ENCODE measurements around the gene UNC79. TPM values are rescaled to one million over a fixed set of nuclear protein-coding genes. Genes with fewer than 3 reads are reported as not detected.

UNC79 gene
- total RNA-seq, 1 donor from 2014 or later: 0.41 TPM

DNA sequence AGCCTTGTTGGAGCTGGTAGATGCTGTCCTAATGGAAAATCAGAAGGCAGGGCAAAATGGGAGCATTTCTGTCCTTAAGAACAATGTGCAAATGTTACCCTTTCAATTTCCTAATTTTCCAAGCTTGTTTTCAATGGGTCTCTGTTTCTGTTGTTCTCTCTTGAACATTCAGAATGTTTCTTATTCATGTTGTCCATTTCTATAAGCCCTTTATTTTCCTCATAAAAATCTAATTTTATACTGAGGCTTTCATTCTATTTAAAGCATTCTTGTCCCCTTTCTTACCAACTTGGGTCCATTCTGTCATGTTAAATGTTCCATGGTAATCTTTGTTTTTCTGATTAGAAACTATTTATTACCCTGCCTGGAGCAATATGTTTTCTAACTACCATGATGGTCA lies 232.6 kb downstream of the UNC79 start:
- peak; percentile 2 for DNase-seq

DNA sequence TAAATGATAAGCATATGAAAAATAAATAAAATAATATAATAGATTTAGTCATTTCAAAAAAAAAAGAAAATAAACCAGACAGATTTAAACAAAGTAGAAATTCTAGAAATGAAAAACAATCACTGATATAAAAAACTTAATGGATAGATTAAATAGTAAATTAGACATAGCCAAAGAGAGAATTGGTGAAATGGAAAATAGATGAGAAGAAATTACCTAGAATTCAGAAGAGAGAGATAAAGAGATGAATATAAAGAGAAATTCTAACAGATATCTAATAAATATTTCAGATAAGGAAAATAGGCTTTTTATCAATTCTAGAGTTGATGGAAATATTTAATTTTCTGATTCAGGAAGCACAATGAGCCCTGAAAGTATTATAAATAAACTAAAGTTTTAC lies 234.4 kb downstream of the UNC79 start:
- DNase-seq: no peak

DNA sequence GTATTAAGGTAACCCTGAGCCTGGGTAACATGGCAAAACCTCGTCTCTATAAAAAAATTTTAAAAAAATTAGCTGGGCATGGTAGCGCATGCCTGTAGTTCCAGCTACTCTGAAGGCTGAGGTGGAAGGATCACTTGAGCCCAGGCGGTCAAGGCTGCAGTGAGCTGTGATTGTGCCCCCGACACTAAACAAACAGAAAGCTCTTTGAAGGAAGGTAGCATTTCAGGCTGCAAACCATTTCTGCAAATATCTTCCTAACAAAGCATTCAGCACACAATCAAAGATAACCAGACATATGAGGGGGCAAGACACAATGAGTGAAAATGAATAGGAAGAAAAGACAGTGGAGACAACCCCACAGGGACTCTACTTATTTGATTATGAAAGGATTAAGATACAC lies 238.9 kb downstream of the UNC79 start:
- DNase-seq: no peak

DNA sequence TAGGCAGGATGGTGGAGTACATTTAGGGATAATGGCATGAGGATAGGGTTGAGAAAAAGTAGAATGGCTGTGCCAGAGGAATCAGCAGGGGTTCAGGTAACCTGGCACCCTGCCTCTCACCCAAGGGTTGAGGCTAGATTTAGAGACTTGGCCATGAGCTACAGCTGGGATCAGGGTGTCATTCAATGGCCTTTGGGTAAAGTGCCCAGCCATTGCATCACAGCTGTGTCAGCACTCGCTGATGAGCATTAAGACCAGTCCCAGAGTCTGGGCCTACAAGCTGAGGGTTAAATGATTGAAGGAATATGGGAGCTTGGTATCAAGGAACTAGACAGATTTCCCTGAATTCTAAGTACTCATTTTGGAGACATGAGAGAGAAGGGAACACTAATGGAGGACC lies 243.6 kb downstream of the UNC79 start:
- no peak for DNase-seq

DNA sequence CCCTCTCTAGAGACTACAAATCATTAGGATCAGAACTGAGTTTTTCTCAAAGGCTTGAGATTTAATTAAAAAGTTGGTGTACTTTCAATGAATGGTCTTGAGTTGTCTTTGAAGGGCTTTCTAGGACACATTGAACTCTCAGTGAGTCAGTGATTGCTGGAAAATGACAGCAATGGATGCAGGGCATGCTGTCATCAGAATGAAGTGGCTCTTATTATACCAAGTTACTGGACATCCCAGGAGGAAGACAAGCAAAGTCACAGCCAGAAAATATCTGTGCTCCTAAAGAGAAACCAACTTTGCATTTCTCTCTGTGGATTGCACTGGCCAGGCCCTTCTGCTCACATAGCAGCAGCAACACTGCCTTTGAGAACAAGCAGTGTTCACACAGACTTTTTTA lies 244.9 kb downstream of the UNC79 start:
- no peak for DNase-seq

DNA sequence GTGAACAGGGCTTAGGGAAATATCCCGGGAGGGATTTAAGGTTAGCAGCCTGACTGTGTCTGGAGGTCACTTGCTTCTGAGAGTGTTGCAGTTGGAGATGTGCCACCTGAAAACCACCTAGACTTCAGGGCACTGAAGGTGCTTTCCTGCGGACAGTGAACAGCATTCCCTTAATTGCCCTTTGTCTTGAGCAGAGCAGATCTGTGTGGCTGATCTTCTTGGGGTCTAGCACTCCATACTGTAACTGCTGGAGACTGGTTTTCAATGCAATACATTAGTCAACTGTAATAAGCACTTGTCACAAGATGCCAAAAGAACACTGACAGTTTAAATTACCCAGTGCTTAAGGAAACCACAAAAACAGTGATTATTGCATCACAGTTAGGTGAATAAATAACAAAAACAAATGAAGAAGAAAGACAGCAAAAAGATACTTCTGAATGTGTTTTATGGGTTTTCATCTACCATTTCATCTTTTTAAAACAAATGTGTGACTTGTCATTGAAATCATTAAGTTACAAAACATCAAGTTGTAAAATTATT lies 245.7 kb downstream of the UNC79 start:
- no peak for DNase-seq

DNA sequence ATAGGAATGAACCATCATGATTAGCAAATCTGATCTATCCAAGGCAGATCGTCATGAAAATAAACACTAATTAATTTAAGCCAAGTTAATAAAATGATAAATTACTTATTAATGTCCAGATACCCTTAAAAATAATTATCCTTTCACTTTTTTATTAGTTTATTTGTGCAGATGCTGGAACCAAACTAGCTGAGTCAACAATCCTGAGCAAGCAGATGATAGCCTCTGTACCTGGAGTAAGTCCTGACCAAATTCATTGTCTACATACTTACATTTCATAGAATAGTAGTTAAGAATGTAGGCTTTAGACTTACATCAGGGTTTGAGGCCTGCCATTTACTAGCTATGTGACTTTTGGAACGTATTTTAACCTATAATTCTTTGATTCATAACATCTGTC lies 251.7 kb downstream of the UNC79 start:
- DNase-seq: no peak

DNA sequence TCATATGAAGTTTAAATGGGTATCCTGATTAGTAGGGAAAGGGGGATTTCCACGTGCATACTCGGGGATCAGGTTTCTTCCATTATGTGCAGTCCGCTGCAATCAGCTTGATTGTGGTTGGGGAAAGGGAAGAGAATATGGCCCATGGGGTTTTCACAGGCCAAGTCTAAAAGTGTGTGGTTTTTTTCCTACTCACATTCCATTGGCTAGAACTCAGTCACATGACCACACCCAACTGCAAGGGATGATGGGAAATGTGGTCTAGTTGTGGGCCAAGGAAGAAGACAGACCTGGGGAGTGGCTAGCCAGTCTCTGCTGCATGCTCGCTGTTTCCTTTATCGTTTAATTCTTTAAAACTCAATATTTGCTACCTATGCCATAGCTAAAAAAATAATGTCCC lies 252.5 kb downstream of the UNC79 start:
- DNase-seq: peak; percentile 58

DNA sequence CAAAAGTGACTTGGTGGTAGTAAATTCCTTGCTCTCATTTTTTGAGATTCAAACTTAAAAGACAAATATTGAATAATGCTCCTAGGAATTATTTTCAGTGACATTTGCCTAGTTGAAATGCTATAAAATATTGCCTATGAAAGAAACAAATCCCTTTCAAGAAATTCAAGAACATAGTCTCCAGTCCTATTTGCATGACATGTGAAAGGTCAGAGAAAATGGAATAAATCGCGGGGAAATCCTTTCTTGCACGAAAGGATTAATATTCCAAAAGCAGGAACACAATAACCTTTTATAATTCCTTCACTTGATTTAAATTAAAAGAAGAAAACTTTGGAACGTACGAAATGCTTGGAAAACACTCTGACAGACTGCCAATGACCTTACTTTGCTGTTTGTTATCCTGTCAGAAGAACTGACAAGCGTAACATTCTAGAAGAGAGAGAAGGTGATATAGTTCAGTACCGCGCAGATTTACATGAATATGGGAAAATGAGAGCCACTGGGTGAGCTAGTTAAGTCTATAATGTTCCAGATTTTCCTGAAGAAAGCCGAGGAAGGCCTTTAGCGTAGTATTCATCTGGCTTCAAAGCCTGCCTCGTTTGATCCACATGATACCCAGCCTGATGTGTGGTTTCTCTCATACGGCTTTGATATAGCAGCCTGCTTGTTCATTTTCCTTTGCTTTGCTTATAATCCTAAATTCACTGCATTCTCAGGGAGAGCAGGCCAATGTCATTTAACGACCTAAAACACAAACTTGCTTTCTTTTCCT lies 254.6 kb downstream of the UNC79 start:
- DNase-seq: no peak

DNA sequence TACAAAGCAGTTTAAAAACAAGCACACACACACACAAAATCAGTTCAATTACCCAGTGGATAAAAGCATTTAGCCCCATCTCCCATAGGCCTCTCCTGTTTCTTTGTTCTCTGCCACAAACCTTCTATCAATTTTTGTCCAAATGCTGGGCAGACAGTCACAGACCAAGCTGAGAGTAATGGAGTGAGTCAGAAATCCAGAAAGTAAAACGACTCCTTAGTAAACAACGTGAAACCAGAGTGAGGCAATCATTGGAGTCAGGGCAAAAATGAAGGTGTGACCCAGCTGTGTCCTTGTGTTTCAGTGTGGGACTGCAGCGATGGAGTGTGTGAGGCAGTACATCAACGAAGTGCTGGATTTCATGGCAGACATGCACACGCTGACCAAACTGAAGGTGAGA lies 255.5 kb downstream of the UNC79 start:
- no peak for DNase-seq

DNA sequence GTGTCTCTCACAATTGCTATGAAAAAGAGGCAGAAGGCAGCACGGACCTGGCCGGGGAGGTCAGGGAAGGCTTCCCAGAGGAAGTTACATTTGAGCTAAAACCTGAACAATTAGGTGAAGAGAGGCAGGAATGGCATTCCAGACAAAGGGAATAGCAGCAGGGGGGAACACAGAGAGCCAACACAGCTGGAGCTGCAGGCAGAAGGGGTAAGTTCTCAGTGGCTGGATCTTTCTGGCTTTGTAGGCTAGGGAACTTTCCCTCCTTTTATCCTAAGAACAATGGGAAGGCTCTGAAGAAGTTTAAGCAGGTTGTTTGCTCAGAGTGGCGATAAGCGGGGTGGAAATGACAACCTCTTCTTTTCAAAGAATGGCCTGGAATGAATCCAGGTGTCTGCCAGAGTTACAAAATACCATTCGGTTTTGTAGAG lies 257.5 kb downstream of the UNC79 start:
- no peak for DNase-seq

DNA sequence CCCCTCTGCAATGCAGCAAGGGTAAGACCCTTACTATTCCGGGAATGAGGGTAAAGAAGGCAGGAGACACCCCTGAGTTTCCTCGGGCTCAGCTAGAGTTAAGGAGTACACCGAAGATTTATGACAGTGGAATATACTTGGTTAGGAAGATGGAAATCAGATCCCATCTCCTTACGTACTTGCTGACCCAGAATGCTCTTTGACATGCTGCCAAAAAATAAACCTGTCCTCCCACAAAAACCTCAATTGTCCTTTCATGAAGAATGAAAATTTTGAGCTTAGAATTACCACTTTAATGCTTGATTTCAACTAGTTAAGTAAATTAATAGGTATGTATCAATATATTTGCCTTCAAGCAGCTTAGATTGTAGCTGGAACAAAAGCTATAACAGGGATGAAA lies 258.1 kb downstream of the UNC79 start:
- DNase-seq: no peak

DNA sequence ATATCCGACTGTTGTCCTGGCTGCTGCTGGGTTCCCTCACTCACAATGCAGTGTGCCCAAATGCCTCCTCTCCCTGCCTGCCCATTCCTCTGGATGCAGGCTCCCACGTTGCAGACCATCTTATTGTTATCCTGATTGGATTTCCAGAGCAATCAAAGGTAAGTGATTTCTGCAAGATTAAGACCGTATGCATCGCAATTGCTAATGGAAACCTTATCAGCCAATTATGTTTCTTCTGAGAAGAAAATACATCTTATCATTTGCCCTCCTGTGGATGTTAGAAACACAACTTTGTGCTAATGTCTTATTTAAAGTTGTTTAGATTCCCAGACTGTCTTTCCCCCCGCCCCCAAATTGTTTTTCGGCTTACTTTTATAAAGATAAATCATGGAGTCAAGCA lies 259.4 kb downstream of the UNC79 start:
- DNase-seq: no peak

DNA sequence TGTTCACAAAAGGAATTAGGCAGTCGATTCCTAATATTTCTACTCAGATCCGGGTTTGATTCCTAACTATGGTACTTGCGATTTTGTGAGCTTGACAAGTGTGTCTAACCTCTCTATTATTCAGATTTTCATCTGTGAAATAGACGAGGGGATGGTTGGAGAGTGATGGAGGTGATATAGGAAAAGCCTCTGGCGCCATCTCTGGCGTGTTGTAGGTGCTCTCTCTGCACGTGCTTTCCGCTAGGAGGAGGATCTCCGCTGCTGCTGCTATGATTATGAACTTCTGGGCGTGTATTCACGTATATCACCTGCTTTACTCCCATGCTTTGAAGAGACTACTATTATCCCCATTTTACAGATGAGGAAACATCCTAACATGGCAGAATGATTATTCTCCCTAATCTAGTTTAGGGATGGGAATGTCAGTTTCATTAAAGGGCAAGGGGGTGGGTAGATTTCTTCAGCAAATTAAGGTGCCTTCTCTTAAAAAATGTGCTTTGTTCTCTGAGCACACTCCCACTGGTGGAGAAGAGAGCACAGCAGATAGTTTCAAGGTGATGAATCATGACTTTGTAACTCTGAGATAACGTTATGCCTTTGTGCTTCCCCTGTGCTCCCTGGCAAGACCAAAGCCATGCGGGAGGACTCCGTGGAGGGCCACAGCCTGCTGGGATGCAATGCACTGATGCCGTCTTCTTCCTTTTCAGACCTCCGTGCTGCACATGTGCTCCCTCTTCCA lies 260.5 kb downstream of the UNC79 start:
- no peak for DNase-seq

DNA sequence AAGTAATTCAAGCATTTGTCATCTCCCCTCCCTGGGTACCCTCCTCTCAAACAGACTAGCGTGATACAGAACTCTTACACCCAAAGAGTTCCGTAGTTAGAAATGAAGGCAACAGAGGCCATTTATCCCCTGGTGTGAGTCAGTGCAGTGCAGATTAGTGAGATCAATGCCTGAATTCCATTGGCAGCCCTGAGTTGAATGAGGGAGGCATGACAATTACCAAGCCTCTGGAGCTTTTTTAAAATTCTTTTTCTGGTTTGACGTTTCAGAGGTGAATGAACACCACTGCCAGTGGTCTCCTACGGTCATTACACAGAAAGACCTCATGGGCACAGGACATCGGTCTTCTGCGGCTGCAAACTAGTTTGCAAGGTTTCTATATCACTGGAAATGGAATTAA lies 263.2 kb downstream of the UNC79 start:
- no peak for DNase-seq

DNA sequence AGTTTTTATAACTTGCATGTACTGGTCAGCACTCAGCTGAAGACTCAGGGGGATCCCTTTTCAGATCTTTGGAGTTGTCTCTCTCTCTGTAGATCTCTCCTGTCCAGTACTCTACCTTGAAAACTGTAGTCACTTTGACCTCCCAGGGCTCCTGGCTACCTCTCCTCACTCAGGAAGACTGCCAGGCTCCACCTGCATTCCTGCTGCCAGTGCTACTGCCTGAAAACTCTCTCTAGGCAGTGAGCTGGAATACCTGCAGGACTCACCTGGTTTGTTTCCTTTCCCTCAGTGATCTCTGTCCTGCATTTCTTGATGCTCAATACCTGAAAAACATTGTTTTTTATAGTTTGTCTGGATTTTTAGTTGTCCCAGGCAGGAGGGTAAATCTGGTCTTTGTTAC lies 270.2 kb downstream of the UNC79 start:
- DNase-seq: no peak

DNA sequence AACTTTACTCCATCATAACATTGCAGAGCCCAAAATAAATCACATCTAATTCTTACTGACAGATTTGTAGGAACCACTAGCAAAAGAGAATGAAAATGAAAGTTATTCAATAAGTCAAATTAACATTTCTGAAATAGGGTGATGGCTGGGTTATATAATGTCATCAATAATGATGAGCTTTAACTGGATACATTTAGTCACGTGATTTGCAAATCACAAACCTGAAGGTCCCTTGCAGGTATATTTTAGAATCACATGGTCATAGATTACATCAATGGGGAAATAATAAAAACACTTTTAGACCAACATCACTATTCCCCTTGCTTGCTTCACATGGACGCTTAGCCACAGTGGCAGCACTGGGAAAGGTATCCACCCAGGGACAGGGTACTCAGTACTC lies 270.8 kb downstream of the UNC79 start:
- no peak for DNase-seq

DNA sequence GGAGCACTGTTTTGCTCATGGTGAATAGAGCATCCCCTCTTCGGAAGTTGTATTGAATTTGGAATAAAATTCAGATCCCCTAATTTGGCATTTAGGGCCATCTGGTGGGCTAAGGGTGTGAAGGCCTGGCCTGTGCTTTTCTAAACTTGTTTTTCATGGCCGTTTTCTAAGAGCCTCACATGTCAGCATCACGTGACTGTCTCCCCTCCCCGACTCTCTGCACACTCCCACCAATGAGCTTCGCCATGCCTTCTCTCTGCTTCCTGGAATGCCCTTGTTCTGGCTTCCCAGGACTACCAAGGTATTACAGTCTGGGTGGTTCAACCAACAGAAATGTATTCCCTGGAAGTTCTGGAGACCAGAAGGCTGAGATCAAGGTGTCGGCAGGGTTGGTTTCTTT lies 272.2 kb downstream of the UNC79 start:
- DNase-seq: no peak

DNA sequence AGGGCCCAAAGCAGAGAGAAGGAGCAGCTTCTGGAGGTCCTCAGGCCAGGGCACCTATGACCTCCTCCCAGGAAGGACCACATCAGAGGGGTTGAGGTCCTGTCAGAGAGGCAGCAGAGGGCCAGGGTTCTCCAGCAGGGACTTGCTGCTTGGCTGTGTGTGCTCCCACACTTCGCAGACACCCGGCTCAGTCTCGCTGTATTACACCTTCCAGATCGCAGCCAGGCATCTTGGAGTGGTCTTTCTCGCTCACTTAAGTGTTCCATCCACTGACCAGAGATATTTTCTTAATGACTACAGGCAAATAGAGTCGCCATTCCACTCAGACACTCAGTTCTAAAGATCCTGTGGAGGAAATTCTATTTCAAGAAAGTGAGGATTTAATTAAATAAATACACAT lies 273.2 kb downstream of the UNC79 start:
- DNase-seq: no peak

DNA sequence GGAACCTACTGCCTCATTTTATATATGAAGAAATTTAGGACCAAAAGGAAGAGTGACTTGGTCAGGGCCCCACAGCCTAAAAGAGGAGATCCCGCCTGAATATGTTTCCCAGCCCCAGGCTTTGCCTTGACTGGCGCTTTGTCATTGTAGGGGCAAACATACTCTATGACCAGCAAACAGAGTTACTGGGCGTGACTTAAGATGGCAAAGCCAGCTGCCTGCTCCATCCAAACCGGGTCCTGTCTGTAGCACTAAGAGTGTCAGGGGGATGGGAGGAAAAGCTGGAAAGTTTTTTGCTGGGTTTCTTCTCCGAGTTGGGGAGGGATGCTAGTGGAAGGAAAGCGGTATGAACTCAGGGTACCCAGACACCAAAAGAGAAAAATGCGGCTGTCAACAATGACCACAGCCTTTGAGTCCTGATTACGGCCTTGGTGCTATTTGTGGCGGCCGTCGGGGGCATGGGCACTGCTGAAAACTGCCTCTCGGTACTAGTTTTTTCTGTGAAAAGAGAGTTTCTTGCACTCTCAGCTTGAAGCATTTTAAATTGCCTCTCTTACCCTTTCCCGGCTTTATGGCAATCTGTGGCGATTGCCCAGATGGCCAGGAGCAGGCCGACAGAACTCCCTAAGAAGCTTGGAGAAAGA lies 274.9 kb downstream of the UNC79 start:
- DNase-seq: no peak

DNA sequence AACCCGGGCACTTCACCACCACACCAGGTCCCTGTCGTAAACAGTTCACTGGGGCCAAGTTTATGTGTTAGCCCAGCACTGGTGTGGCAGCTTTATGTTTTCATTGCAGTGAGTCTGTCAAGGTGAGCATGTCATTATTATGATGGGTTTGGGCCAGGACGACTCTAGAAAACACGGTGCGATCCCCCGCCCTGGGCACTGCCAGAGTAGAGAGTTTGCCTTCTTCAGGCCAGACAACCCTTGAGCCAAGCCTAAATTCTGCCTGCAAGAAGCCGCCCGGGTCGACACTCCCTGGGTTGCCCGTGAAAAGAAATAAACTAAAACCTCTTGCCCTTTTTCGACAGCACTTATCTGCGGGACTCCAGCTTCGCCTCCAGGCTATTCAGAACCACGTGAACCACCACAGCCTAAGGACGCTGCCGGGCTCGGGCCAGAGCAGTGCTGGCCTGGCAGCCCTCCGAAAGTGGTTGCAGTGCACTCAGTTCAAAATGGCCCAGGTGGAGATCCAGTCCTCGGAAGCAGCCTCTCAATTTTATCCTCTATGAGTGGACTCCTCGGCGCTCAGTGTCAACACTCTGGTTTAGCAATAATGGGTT lies 275.7 kb downstream of the UNC79 start:
- no peak for DNase-seq

DNA sequence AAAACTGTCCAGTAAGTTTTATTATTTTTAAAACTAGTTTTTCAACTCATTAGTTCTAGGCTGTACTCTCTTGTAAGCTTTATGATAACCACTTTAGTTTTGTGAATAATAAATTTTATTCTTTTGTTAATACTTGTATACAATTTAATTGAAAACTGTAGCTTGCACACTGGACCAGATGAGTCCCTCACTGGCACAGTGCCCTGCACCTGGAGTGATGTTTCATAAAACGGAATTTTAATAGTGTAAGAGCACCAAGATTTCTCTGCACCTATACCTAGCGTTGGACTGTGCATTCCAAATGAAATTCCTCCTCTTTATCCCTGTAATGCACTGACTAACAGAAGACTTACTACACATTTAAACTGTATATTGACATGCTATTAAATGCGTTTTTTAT lies 276.7 kb downstream of the UNC79 start:
- DNase-seq: no peak

DNA sequence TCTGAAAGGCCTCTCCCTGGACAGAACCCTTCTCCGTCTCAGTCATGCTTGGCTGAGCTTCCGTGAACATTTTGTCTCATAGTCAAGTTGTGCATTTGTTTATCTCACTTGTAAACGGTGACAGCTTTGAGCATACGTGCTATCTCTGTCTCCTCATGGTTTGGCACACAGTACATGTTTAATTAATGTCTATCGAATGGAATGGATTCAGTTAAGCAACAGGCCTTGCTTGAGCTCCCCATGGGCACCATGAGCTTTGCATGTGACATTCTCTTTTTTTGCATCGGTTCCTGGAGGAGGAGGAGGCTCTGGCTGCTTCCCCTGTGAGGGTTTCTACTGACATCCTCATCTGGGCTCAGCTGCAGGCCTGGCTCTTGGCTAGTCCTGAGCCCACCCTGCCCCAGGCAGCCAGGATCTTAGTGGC lies 277.6 kb downstream of the UNC79 start:
- DNase-seq: no peak
